Stimulated activated naive CD4-positive, alpha-beta T cell treated with Interleukin-2 at 50 U/mL for 16 hours (primary cell): Measurements from ENCODE around the gene STAT2.
"Not testable (repeated sequence)": the region's sequence is repeated elsewhere in the genome, so short reads cannot be mapped to it uniquely, and the experiment has no call there.

Source experiments
- DNase-seq: peaks from one replicate; lab custom pipeline; 2025; lab: John Stamatoyannopoulos, UW

STAT2 gene

DNA sequence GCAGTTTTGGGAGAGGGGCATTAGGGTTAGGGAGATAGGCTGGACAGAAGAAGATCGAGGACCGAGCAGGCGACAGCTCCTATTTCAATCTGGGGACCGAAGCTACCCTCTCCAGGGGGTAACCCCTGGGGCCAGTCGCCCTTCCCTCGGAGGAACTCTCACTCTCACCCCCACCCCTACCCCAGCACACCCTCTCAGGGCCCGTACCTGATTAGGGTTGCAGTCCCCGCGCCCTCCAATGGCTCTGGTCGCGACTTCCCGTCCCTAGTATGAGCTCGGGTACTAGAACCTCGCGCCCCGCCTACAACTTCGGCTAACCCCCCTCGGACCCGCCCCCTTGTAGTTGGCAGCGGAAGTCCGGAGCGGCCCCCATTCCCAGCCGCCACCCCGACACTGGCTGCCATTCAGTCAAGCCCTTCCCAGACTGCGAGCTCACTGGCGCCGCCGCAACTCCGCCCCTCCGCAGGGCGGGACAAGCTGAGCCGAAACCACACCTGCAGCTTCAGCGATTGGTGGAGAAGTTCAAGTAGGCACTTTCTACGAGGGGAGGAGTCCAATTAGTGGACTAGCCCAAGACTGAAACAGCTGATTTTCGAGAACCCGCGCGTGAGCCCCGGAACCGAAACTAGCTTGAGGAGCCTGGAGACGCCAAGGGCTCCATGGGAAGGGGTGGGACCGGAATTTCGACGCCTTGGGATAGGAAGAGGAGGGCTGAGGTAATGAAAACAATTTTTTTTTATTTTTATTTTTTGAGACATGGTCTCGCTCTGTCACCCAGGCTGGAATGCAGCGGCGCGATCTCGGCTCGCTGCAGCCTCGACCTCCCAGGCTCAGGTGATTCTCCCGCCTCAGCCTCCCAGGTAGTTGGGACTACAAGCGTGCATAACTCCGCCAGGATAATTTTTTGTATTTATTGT, at the start of gene STAT2:
TSS of gene STAT2 (minus strand) at position 257 of the 917 bp plus-strand sequence. CDS start 3,536 bp downstream, outside the sequence.
- DNase-seq = peak; percentile 99

GRCh38 chr12:56408799-56409417, 49.0 kb upstream of the STAT2 start:
- no peak for DNase-seq

- not testable (repeated sequence) for DNase-seq
Measured at GRCh38 chr12:56404227-56404626, 44.3 kb upstream of the STAT2 start.

GRCh38 chr12:56401612-56402011, 41.7 kb upstream of the STAT2 start:
- not testable (repeated sequence) for DNase-seq

DNA sequence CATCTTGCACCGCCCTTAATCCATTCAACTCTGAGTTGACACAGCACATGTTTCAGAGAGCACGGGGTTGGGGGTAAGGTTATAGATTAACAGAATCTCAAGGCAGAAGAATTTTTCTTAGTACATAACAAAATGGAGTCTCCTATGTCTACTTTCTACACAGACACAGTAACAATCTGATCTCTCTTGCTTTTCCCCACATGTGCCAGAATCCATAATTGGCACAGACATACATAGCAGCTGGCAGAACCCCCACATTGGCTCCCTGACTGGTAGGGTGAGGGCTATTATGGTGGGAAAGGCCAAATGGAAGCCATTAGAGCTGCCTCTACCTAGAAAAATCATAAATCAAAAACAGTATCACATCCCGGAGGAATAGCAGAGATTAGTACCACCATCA, 41.2 kb upstream of the STAT2 start:
- DNase-seq = not testable (repeated sequence)

DNA sequence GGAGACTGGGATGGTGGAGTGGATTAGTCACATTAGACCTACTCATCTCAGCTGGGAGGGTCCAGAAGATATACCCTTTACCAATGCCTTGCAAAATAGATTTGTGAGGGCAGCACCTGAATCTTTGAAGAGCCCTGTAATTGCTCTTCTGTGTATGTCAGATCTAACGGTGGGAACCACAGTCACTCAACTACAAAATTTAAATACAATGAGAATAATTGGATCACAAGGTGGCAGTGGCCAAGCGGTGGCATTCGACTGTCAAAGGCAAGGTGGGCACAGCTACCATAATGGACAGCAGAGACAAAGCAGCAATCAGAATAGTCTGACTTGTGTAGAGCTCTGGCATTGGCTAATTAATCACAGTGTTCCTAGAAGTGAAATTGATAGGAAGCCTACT, 39.6 kb upstream of the STAT2 start:
- not testable (repeated sequence) for DNase-seq

GRCh38 chr12:56398324-56398723, 38.4 kb upstream of the STAT2 start:
- no peak for DNase-seq

DNA sequence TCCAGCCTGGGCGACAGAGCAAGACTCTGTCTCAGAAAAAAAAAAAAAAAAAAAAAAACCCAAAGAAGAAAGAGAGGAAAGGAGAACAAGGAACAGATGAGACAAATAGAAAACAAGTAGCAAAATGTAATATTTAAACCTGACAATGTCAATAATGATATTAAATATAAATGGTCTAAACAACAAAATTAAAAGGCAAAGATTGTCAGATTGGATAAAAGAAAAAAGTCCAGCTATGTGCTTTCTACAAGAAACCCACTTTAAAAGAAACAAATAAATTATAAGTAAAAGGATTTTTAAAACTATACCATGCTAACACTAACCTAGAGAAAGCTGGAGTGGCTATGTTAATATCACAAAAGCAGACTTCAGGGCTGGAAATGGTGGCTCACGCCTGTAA, 32.4 kb upstream of the STAT2 start:
- DNase-seq = no peak

DNA sequence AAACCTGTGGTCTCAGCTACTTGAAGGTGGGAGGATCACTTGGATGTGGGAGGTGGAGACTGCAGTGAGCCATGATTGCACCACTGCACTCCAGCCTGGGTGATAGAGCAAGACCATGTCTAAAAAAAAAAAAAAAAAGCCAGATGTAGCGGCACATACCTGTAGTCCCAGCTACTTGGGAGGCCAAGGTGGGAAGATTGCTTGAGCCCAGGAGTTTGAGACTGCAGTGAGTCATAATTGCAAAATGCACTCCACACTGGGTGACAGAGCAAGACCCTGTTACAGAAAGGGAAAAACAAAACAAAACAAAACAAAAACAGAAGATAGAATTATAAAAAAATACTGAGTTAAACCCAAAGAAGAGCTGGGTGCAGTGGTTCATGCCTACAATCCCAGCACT, 31.8 kb upstream of the STAT2 start:
- no peak for DNase-seq

- no peak for DNase-seq
Measured at GRCh38 chr12:56389412-56389811, 29.5 kb upstream of the STAT2 start.

DNA sequence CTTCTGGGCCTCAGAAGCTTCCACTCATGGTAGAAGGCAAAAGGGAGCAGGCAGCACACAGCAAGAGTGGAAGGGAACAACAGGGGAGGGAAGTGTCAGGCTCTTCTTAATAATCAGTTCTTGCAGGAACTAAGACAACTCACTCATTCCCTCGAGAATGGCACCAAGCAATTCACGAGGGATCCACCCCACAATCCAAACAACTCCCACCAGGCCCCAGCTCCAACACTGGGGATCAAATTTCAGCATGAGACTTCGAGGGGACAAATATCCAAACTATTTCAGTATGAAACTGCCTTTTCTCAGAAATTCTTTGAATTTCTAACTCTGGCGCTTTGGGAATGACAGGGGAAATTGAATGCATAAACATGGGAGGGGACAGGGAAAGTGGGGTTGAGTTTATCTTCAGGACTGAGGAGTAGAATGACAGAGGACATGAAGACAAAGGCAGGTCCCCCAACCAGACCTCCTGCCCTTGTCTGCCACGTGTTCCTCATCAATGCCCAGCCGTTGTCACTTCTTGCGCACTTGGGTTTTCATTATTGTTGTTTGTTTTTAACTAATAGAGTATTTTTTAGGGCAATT, 27.3 kb upstream of the STAT2 start:
- DNase-seq = no peak

GRCh38 chr12:56385873-56386272, 26.0 kb upstream of the STAT2 start:
- no peak for DNase-seq

GRCh38 chr12:56382611-56383010, 22.7 kb upstream of the STAT2 start:
- DNase-seq = no peak

GRCh38 chr12:56377989-56378316, 18.0 kb upstream of the STAT2 start:
- no peak for DNase-seq

- DNase-seq = no peak
Measured at GRCh38 chr12:56377310-56377988, 17.5 kb upstream of the STAT2 start.

- DNase-seq = no peak
Measured at GRCh38 chr12:56375598-56376434, 15.9 kb upstream of the STAT2 start.

- no peak for DNase-seq
Measured at GRCh38 chr12:56374726-56375597, 15.1 kb upstream of the STAT2 start.

DNA sequence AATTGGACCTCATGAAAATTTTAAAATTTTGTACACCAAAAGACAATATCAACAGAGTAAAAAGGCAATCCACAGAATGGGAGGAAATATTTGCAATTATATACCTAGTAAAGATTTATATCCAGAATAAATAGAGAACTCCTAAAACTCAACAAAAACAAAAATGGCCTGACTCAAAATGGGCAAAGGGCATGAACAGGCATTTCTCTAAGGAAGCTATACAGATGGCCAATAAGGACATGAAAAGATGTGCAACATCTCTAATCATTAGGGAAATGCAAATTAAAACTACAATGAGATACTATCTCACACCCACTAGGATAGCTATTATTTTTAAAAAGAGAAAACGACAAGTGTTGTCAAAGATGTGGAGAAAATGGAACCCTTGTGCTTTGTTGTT, 13.6 kb upstream of the STAT2 start:
- no peak for DNase-seq

- no peak for DNase-seq
Measured at GRCh38 chr12:56366948-56367347, 7.0 kb upstream of the STAT2 start.
